Measurements from ENCODE around the gene PTGER4. TPM values are rescaled to one million over a fixed set of nuclear protein-coding genes. Genes with fewer than 3 reads are reported as not detected.
"Not testable (repeated sequence)": the region's sequence is repeated elsewhere in the genome, so short reads cannot be mapped to it uniquely, and the experiment has no call there.

PTGER4 gene
- total and polyA plus RNA-seq, 9 donors, result 0.66 to 8.8 (median 2.8) TPM

DNA sequence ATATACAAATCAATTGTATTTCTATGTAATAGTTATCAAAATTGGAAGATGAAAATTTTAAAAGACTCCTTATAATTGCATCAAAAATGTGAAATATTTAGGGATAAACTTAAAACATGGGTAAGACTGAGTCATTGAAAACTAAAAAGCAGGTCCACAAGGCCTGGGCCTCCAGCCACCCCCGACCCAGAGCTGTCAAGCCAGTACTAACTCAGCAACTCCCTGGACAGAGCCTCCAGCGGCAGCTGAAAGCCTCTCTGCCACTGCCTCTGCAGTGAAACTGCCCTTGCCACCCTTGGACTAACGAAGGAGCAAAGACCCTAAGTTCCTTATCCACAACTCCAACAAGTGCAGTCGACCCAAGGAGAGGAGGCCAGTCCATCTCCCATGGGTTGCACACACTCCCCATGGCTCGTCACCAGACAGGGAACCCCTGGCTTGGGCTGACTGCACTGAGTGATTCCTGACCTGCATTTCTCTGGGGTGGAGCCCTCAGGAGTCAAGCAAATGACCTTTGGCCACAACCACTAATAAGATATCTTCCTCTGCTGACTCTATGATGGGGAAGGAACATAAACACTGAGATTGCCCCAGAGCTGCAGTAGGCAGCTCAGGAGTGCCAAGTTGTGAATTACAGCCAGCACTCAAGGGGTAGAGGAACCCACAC lies 20.5 kb downstream of the PTGER4 start:
- 83 to 93% (median 86%) methylated on average over 5 of the region's 5 CpGs for WGBS, 3 donors
- no peak for DNase-seq
- no peak for TF ChIP-seq POLR2A (IDR thresholded peaks at IDR 0.05)
- no peak for TF ChIP-seq EP300 (IDR thresholded peaks at IDR 0.05)
- no peak for TF ChIP-seq CTCF (IDR thresholded peaks at IDR 0.05)
- Histone ChIP-seq H3K27me3 (no peaks in the 10 kb centered on the region), H3K9me3 (no peaks in the 10 kb centered on the region), H3K4me3 (no peak overlapping the region), H3K27ac (no peak overlapping the region), H3K4me1 (ENCODE audit: insufficient read depth) (no peaks in the 10 kb centered on the region), H3K36me3 (no peaks in the 10 kb centered on the region)
- intact Hi-C loops (cut with DNase I), result no loop called here

- H3K4me1 ChIP-seq (ENCODE audit: insufficient read depth); H3K9me3 ChIP-seq; H3K27me3 ChIP-seq; DNase-seq; H3K4me3 ChIP-seq; H3K36me3 ChIP-seq; intact Hi-C loops (cut with DNase I); H3K27ac ChIP-seq: not testable (repeated sequence)
Measured at GRCh38 chr5:40702027-40702426, 22.3 kb downstream of the PTGER4 start.

- H3K27me3 ChIP-seq; intact Hi-C loops (cut with DNase I); DNase-seq; H3K4me1 ChIP-seq (ENCODE audit: insufficient read depth); H3K9me3 ChIP-seq; H3K4me3 ChIP-seq; H3K27ac ChIP-seq; H3K36me3 ChIP-seq: not testable (repeated sequence)
- 95 to 100% (median 100%) methylated on average over 1 of the region's 1 CpG for WGBS, 3 donors
Measured at GRCh38 chr5:40705484-40705883, 25.8 kb downstream of the PTGER4 start.

DNA sequence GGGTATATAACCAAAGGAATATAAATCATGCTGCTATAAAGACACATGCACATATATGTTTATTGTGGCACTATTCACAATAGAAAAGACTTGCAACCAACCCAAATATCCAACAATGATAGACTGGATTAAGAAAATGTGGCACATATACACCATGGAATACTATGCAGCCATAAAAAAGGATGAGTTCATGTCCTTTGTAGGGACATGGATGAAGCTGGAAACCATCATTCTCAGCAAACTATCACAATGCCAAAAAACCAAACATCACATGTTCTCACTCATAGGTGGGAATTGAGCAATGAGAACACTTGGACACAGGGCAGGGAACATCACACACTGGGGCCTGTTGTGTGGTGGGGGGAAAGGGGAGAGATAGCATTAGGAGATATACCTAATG lies 30.9 kb downstream of the PTGER4 start:
- intact Hi-C loops (cut with DNase I); H3K36me3 ChIP-seq; DNase-seq; H3K4me1 ChIP-seq (ENCODE audit: insufficient read depth); H3K4me3 ChIP-seq; H3K27me3 ChIP-seq; H3K27ac ChIP-seq; H3K9me3 ChIP-seq: not testable (repeated sequence)

DNA sequence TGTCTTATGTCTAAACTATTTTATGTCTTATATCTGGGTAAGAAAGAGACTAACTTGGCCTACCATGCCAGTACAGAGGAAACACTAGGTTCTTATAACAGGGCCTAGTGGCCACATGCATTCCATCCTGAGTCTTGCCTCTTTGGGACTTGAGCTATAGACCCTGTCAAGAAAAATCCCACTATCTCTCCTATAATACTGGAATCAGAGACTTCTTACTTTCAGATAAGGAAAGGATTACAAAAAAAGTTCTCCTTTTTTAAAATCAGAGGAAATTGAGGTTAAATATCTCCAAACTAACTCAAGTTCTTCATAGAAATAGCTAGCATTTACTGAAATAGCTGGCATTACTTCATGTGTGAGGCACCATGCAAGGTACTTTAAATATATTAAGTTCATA lies 34.3 kb downstream of the PTGER4 start:
- Histone ChIP-seq H3K27ac (no peak overlapping the region), H3K4me3 (no peak overlapping the region), H3K9me3 (no peaks in the 10 kb centered on the region), H3K4me1 (ENCODE audit: insufficient read depth) (no peaks in the 10 kb centered on the region), H3K27me3 (no peaks in the 10 kb centered on the region), H3K36me3 (no peaks in the 10 kb centered on the region)
- intact Hi-C loops (cut with DNase I), result no loop called here
- no peak for DNase-seq
- TF ChIP-seq POLR2A (IDR thresholded peaks at IDR 0.05), result no peak
- TF ChIP-seq EP300 (IDR thresholded peaks at IDR 0.05), result no peak
- TF ChIP-seq CTCF (IDR thresholded peaks at IDR 0.05), result no peak

GRCh38 chr5:40716000-40716399 lies 36.3 kb downstream of the PTGER4 start:
- H3K27ac ChIP-seq, result no peak overlapping the region
- intact Hi-C loops (cut with DNase I), result no loop called here
- H3K4me1 ChIP-seq (ENCODE audit: insufficient read depth), result no peaks in the 10 kb centered on the region
- no peaks in the 10 kb centered on the region for H3K36me3 ChIP-seq
- TF ChIP-seq EP300 (IDR thresholded peaks at IDR 0.05) (no peak), POLR2A (IDR thresholded peaks at IDR 0.05) (no peak), CTCF (IDR thresholded peaks at IDR 0.05) (no peak)
- no peak for DNase-seq
- no peak overlapping the region for H3K4me3 ChIP-seq
- WGBS, 3 donors, result 32 to 42% (median 38%) methylated on average over 2 of the region's 2 CpGs
- H3K27me3 ChIP-seq, result no peaks in the 10 kb centered on the region
- H3K9me3 ChIP-seq, result no peaks in the 10 kb centered on the region
